ENCODE results near the gene A1CF.
"Not testable (repeated sequence)": the region's sequence is repeated elsewhere in the genome, so short reads cannot be mapped to it uniquely, and the experiment has no call there.

Gene A1CF

DNA sequence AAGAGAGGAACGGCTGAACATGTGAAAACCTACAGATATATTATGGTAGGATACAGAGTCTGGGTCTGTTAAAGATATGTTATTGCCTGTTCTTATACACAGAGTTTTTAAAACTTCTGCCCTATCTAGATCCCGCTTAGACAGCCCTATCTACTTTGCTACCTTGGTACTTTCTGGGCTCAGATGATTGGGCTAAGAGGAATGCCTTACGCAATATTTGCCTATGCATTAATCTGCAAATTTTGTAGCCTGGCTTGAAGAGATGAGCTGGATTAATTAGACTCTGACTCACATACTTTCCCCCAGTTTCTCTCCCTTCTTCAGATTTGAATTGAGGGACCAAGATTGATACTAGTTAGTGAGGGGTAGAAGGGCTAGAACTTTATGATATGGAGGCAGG is 33.6 kb upstream of the A1CF start:
- TF ChIP-seq, protein P1, sequence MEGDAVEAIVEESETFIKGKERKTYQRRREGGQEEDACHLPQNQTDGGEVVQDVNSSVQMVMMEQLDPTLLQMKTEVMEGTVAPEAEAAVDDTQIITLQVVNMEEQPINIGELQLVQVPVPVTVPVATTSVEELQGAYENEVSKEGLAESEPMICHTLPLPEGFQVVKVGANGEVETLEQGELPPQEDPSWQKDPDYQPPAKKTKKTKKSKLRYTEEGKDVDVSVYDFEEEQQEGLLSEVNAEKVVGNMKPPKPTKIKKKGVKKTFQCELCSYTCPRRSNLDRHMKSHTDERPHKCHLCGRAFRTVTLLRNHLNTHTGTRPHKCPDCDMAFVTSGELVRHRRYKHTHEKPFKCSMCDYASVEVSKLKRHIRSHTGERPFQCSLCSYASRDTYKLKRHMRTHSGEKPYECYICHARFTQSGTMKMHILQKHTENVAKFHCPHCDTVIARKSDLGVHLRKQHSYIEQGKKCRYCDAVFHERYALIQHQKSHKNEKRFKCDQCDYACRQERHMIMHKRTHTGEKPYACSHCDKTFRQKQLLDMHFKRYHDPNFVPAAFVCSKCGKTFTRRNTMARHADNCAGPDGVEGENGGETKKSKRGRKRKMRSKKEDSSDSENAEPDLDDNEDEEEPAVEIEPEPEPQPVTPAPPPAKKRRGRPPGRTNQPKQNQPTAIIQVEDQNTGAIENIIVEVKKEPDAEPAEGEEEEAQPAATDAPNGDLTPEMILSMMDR (IDR thresholded peaks at IDR 0.05; ENCODE audit: low read depth, low read length, missing control alignments) = no peak
- no peak for DNase-seq (ENCODE audit: extremely low read depth, low read depth)
- no peak overlapping the region for H3K4me3 ChIP-seq (replicated peaks; ENCODE audit: low read depth, low read length)

- TF ChIP-seq, protein P1 (IDR thresholded peaks at IDR 0.05; ENCODE audit: low read depth, low read length, missing control alignments) = no peak
- no peak overlapping the region for H3K4me3 ChIP-seq (replicated peaks; ENCODE audit: low read depth, low read length)
- DNase-seq (ENCODE audit: extremely low read depth, low read depth) = no peak
Observed at GRCh38 chr10:50918529-50918928, 33.1 kb upstream of the A1CF start.

DNA sequence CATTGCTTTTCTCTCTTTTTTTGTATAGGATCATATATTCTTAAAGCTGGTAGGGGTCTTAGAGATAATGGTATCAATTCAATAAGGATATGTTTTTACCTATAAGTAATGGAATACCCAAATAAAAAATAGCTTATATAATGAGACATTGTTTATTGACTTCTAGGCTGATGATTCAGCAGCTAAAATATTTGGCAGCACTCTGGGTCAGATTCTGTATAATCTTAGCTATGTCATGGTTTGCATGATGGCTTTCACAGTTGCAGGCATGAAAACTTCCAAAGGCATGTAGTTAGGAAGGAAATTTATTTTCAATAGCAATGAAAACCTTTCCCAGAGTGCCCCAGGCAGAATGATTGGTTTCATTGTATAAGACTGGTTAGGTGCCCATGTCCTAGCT is 32.1 kb upstream of the A1CF start:
- H3K4me3 ChIP-seq (replicated peaks; ENCODE audit: low read depth, low read length) = no peak overlapping the region
- TF ChIP-seq, protein P1 (IDR thresholded peaks at IDR 0.05; ENCODE audit: low read depth, low read length, missing control alignments) = no peak
- DNase-seq (ENCODE audit: extremely low read depth, low read depth) = no peak

GRCh38 chr10:50909334-50910014 is 24.0 kb upstream of the A1CF start:
- no peak overlapping the region for H3K4me3 ChIP-seq (replicated peaks; ENCODE audit: low read depth, low read length)
- TF ChIP-seq, protein P1 (IDR thresholded peaks at IDR 0.05; ENCODE audit: low read depth, low read length, missing control alignments) = no peak
- DNase-seq (ENCODE audit: extremely low read depth, low read depth) = no peak

- TF ChIP-seq, protein P1 (IDR thresholded peaks at IDR 0.05; ENCODE audit: low read depth, low read length, missing control alignments) = no peak
- no peak for DNase-seq (ENCODE audit: extremely low read depth, low read depth)
- no peak overlapping the region for H3K4me3 ChIP-seq (replicated peaks; ENCODE audit: low read depth, low read length)
Observed at GRCh38 chr10:50908366-50908765, 22.9 kb upstream of the A1CF start.

- DNase-seq (ENCODE audit: extremely low read depth, low read depth) = not testable (repeated sequence)
Observed at GRCh38 chr10:50905797-50906196, 20.4 kb upstream of the A1CF start.

DNA sequence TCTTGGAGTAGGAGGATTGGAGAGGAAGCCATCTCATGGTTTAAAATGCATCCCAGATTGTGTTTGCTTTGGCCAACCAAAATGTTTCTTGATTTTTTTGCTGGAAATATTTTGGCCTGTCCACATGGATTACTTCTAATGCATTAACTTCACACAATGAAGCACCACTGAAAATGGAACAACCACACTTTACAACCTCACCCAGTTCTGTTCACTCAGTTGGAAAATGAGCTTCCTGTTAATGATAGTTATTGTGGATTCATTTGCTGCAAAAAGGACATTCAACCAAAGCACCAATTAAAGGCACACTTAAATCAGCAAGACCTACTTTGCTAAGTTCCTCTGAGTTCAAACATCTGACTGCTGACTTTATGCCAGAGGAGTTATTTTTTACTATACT is 11.3 kb upstream of the A1CF start:
- TF ChIP-seq, protein P1 (IDR thresholded peaks at IDR 0.05; ENCODE audit: low read depth, low read length, missing control alignments) = no peak
- no peak overlapping the region for H3K4me3 ChIP-seq (replicated peaks; ENCODE audit: low read depth, low read length)
- DNase-seq (ENCODE audit: extremely low read depth, low read depth) = no peak

More at GRCh38 chr10:50905797-50906196, 20.4 kb upstream of the A1CF start:
- not testable (repeated sequence) for H3K4me3 ChIP-seq (replicated peaks; ENCODE audit: low read depth, low read length)
